T-helper 1 cell treated with Interleukin-12 subunit alpha and Interleukin-12 subunit beta and Interleukin-4 antibody, amounts not matched to agents 30 ng/mL and 1 ng/mL, for 36 hours (primary cell): ENCODE results near the gene CELA2A. TPM values are rescaled to one million over a fixed set of nuclear protein-coding genes. Genes with fewer than 3 reads are reported as not detected.
"Not testable (repeated sequence)": the region's sequence is repeated elsewhere in the genome, so short reads cannot be mapped to it uniquely, and the experiment has no call there.

Source experiments
- intact Hi-C: fragments of 100-400 bp; cut with micrococcal nuclease; formaldehyde crosslinking; loops from one replicate; pipeline ENCODE4 v1.15.1; 2024
- total RNA-seq: library from RNA; stranded (reverse); gene quantifications from 2 replicates; pipeline ENCODE4 v1.2.3, GENCODE V29; 2022

CELA2A gene
- total RNA-seq, 1 donor from 2014 or later, result not detected

DNA sequence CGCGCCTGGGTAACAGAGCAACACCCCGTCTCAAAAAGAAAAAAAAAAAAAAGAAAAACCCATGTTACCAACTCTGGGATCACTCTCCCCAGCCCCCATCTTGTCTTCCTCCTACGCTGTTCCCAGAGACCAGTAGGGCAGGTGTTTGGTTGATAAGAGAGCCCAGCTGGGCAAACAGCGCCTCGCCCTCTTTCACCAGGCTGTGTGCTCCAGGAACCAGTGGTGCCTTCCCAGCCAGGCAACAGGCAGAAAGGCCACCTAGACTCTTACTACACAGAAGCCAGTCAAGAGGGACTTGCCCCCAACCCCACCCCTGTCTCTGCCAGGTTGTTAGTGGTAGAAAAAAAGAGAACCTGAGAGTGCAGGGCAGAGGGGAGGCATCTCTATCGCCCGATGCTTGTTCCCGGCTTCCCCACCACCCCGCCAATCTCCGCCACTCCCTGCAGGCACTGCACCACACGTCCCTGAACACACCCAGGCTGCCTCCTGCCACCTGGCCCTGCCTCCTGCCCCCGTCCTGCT lies 32.3 kb upstream of the CELA2A start:
- intact Hi-C loops, result no loop called here

DNA sequence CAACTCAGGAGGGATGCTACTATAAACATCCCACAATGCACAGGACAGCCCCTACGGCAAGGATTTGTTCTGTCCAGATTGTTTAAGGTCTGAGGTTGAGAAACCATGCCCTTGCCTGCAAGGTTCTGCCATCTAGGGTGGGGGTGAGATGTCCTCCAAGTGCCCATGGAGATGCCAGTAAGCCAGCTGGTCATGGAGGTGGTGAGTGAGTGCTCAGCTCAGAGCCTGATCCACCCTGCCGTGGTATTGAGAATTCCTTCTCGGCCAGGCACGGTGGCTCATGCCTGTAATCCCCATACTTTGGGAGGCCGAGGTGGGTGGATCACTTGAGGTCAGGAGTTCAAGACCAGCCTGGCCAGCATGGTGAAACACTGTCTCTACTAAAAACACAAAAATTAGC lies 31.6 kb upstream of the CELA2A start:
- intact Hi-C loops, result no loop called here

DNA sequence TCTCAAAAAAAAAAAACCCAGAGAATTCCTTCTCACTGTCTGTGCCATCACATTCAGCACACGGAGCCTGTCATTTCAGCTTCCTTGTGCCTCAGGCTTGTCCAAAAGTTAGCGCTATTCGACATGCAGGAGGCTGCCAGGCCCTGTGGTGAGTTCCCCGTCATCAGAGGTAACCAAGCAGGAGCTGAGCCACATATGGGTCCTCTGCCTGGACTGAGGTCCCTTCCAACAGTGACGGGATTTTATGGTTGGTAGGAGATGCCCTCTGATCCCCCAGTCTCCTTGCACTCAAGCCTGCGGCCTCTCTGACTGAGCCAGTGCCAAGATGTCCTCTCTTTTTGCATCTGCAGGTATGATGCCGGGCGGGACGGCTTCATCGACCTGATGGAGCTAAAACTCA lies 31.0 kb upstream of the CELA2A start:
- intact Hi-C loops, result no loop called here

DNA sequence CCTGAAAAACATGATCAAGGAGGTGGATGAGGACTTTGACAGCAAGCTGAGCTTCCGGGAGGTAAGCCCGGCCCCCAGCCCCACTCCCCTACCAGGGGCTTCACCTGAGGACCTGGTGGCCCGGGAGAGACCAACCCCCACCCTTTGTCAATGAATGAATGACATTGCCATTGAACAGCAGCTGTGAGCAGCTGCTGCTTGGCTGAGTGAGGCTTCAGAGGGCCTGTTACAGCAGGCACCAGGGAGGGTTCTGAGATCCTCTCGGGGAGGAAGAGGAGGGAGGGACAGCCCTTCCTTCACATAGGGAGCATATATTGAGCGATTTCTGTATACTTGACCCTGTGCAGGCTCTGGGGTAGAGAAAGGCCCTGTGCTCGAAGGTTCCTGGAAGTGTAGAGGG lies 30.6 kb upstream of the CELA2A start:
- intact Hi-C loops, result no loop called here

DNA sequence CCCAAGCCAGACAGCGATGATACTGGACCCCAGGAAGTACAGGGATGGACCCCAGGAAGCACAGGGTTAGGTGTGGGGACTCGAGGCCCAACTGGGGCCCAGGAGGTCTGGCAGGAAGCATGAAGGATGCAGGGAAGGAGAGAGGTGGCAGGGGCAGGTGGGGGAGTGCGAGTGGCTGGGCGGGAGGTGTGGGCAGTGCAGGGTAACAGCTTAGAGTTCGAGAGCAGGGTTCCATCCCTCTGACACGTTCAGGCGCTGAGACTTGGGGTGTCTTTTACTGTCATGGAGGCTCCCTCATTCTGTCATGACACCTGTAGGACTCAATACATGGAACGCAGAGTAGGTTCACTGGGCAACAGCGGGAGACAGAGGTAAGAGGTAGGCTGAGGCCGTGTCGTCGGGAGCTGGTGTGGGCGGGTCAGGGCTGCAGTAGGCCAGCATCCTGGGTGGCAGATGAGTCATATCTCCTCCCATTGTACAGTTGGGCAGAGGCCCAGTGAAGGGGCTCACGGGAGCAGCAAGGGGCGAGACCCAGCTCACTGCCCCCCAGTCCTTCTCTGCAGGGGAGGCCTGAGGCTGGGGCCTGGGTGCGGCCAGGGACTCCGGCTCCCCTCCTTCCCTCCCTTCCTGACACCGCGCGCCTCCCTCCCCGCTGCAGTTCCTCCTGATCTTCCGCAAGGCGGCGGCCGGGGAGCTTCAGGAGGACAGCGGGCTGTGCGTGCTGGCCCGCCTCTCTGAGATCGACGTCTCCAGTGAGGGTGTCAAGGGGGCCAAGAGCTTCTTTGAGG lies 29.8 kb upstream of the CELA2A start:
- intact Hi-C loops, result no loop called here

DNA sequence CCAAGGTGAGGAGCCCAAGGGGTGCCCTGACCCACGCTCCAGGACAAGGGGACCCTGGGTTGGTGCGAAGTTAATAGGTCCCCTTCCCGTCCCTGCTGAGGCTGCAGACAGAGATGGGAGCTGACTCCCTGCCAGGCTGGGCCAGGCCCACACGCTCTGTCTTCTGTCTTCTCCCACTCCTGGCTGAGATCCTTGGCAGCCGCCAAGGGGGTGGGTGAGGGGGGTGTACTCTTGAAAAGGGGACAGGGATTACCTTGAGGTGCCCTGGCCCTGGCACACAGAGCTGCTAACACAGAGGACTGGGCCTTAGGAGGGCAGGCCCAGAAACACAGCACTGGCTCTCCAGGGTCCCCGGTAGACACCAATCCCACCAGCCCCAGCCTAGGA lies 29.3 kb upstream of the CELA2A start:
- intact Hi-C loops, result no loop called here

DNA sequence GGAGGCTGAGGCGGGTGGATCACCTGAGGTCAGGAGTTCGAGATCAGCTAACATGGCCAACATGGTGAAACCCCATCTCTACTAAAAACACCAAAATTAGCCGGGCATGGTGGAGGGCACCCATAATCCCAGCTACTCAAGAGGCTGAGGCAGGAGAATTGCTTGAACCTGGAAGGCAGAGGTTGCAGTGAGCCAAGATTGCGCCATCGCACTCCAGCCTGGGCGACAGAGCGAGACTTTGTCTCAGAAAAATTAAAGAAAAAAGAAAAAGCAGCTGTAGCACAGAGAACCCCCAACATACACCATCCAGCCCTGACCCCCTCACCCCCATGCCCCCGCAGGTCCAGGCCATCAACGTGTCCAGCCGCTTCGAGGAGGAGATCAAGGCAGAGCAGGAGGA lies 28.3 kb upstream of the CELA2A start:
- intact Hi-C loops, result not testable (repeated sequence)

DNA sequence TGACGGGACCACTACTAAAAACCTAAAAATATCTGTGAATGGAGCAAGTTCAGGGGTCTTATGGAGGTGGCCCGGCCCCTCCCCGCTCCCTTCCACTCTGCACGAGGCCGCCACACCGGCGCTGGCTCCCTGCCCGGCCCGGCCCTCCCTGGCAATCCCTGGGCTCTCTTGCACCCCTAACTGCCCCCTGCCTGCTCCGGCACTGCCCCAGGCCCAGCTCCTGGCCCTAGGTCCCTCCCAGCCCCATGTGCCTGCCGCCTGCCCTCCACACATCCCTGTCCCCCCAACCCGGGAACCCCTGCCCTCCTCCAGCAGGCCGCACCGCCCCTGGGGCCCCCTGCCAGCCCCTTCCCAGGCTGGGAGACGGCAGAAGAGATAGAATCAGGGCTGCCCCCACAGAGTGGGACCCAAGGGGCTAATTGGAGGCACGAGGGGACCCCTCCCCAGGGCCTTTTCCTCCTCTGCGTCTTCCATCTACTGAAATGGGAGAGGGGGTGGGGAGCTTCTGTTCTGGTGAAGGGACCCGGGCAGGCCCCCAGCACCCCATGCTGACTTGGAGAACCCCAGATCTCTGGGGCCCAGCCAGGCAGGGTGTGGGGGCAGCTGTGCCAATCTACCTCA lies 27.6 kb upstream of the CELA2A start:
- intact Hi-C loops, result no loop called here

DNA sequence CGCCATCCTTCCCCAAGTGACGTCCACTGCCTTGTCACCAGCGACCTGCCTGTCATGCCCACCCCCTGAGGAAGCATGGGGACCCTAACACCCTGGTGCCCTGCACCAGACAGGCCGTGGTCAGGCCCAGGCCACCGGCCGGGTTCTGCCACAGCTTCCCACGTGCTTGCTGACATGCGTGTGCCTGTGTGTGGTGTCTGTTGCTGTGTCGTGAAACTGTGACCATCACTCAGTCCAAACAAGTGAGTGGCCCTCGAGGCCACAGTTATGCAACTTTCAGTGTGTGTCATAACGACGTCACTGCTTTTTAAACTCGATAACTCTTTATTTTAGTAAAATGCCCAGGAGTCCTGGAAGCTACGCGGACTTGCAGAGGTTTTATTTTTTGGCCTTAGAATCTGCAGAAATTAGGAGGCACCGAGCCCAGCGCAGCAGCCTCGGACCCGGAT lies 26.8 kb upstream of the CELA2A start:
- intact Hi-C loops, result loop anchor here (2.0 kb wide), 2 partner anchors 13 to 21 kb away; partner anchors contain the start of gene EFHD2

DNA sequence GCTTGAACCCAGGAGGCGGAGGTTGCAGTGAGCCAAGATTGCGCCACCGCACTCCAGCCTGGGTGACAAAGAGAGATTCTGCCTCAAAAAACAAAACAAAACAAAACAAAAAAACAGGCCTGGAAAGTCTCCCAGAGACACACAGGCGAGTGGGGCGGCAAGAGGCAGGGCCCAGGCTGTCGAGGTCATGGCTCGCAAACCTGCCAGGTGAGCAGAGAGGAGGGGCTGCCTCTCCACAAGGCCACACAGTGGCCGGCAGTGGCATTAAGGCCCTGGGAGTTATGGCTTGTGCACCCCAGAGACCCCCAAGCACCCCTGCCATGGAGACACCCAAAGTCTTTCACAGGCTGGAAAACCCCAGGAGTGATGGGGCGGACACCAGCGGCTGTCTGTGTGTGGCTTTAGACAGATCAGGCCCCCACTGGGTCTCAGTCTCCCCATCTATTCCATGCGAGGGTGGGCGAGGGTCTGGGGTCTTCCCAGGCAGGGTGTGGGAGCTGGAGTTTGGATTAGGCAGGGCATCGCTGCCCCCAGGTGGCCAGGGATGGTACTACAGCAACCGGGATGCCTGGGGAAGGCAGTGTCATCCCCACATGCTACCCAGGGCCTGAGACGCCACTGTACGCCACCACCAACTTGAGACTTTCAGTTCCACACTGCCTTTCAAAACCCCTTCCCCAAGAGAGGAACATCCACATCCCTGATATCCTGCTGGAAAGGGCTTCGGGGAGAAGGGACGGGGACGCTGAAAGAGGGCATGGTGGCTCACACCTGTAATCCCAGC lies 25.6 kb upstream of the CELA2A start:
- intact Hi-C loops, result loop anchor here (1.0 to 2.0 kb wide), 4 partner anchors 14 to 303 kb away; partner anchors contain the start of gene EFHD2

DNA sequence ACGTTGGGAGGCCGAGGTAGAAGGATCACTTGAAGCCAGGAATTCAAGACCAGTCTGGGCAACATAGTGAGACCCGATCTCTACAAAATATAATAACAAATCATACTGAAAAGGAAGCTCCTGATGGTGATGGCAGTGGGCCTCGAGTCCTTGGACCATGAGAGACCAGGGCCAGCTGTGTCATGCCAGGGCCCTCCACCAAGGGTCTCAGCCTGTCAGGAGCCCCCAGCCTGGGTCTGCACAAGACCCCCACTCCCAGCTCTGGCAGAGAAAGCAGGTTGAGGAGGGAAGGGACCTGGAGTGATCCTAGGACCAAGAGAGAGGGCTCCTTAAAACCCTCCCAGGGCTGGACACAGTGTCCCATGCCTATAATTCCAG lies 25.0 kb upstream of the CELA2A start:
- intact Hi-C loops, result loop anchor here (1.0 to 2.0 kb wide), 4 partner anchors 15 to 303 kb away; partner anchors contain the start of gene EFHD2

DNA sequence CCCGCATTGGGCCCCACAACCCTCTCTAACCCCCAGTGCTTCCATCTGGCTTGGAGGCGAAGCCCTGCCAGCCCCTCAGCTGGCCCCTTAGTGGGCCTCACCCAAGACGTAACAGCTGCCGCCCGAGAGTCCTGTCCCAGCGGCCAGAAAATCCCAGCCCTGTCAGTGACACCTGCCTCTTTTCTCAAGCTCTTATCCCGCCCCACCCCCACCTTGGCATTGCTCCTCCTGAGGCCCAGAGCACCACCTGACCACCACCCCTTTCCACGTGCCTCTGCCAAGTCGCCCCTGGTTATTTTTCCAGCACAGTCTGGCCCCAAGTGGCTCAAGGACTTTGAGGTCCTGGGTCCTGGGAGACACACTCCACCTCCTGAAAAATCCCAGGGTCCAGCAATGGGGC lies 24.2 kb upstream of the CELA2A start:
- intact Hi-C loops, result no loop called here

DNA sequence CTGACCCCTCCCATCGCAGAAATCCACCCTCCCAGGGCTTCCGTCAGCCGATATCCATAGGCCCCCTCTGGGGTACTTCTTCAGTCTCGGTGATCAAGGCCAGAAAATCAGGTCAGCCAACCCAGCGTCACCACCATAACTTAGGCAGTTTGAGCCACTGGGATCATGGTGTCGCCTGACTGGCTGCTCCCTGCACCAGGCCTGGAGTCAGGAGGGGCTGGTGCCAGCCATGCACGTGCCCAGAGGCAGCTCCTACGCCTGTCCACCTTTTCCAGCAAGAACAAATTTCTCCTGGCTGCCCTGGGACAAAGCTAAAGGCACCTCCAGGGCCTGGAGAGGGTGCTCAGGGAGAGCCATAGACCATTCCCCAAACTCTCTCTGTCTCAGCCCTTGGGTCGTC lies 23.1 kb upstream of the CELA2A start:
- intact Hi-C loops, result no loop called here

DNA sequence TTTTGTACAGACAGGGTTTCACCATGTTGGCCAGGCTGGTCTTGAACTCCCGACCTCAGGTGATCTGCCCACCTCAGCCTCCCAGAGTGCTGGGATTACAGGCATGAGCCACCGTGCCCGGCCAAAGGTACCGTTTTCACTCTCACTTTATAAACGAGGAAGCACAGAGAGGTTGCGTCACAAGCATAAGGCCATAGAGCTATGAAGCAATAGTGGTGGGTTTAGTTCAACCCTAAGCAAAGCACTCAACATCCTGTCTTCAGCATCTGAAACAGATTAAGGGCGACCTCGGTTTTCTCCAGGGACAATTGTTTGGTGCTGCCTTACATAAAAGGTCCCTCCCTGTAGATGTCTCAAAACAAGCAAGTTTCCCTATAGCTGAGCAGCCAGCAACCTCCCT lies 21.8 kb upstream of the CELA2A start:
- intact Hi-C loops, result not testable (repeated sequence)

DNA sequence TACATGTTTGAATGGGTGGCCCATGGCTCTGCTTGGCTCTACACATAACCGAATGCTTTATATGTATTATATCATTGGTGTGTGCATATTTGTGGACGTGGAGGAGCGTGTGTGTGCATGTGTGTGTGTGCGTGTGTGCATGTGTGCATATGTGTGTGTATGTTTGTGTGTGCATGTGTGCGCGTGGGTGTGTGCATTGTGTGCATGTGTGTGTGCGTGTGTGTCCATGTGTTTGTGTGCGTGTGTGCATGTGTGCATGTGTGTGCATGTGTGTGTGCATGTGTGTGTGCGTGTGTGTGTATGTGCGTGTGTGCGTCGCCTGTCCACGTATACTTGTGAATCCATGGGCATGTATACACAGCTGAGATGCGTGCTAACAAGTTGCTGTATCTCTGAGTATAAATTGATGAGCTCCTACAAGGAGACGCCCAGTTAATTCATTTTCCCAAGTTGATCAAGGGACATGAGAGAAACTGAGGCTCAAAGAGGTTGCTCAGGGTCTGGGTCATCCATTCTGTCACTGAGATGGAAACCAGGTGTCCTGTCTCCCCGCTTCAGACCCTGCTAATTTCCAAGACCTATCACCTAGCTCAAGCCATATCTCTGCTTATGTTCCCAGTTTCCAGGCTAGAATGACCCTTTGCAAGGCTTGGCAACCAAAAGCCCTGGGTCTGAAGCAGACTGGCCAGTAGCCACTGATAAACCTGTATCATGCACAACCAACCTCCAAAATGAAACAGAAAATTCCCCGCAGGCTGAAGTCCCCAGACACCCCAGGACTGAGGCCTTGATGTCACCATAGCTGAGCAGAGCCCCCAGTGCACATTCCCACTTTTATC lies 21.1 kb upstream of the CELA2A start:
- intact Hi-C loops, result no loop called here

DNA sequence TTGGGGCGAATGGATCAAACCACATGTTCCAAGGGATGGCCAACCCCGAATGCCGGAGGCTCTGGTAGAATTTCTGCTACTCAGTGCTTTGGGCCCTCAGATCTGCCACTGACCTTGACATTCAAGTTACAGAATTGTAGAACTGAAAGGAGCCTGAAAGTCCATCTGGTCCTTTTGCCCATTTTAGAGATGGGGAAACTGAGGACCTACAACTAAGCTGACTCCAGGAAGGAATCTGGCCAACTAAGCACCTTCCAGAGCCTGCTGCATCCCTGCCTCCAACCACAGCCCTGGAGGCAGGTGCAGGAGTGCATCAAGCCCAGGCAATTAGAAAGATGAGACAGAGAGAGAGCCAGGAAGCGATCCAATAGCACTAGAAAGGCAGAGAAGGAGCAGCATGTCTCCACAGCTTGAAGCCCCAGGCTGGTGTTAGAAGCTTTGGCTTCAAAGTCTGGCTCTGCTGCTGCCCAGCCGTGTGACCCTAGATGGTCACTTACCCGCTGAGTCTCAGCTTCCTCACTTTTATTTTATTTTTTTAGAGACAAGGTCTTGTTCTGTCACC lies 19.6 kb upstream of the CELA2A start:
- intact Hi-C loops, result no loop called here

DNA sequence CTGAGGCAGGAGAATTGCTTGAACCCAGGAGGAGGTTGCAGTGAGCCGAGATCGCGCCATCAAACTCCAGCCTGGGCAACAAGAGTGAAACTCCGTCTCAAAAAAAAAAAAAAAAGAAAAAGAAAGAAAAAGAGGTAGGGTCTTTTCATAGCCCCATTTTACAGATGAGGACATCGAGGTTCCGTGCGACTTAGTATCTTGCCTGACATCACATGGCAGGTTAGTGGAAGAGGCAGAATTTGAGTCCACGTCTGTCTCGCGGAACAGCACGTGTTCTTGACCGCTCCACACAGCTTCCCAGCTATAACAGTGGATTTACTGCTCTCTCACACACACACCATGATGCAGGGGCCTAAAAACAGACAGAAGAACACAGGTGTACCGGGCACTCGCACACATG lies 17.2 kb upstream of the CELA2A start:
- intact Hi-C loops, result no loop called here

DNA sequence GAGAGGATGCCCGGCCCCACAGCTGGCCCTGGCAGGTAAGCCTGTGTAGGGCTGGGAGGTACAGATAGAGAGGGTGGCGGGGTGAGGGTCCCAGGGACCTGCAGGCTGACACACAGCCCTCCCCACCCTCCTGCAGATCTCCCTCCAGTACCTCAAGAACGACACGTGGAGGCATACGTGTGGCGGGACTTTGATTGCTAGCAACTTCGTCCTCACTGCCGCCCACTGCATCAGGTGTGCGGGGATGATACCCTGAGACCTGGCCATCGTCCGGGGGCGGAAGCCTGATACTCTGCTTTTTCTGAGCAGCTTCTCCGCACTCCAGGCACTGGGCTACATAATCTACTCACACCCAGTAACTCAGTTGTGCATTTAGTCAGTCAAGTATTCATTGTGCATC lies 16.2 kb upstream of the CELA2A start:
- intact Hi-C loops, result no loop called here

DNA sequence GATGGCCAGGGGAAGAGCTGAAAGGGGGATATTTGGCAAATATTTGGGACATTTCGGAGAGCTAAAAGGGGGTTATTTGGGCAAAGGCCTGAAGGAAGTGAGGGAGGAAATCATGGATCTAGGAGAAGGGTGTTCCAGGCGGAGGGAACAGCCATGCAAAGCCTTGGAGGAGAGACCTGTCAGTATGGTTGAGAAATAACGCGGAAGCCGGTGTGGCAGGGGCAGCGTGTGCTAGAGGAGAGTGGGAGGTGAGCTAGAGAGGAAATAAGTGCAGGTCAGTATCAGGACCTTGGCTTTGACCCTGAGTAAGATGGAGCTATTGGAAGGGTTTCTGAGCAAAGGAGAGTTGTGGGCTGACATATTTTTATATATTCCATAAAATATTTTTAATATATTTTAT lies 15.3 kb upstream of the CELA2A start:
- intact Hi-C loops, result no loop called here

DNA sequence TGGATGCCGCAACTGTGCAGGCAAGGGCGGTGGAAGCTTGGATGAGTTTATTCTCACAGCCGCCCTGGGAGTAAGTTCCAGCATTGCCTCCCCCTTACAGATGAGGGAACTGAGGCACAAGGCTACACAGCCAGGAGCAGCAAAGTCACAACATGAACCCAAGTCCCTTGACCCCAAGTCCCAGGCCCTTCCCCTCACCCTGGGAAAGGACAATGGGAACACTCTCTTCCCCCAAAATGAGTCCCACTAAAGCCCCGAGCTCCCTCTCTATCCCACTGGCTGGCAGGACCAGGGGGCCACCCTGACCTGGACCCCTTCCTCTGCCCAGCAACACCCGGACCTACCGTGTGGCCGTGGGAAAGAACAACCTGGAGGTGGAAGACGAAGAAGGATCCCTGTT lies 14.4 kb upstream of the CELA2A start:
- intact Hi-C loops, result no loop called here

DNA sequence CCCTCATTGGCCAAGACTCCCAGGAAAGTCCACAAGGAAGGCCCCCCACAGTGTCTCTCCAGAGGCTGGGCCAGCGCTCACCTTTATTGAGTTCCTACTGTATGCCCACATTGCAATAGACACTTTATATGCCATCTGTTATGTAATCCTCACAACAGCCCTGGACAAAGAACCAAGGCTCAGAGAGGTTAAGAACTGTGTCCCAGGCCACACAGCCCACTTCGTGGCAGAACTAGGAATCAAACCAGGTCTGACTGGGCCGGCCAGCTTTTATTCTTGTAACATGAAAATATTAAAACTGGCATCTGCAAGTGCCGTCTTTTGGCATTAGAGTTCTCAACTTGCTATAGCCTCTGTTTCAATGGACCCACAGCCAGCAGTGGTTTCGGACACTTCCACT lies 13.8 kb upstream of the CELA2A start:
- intact Hi-C loops, result no loop called here
